HG03196 (cell line): ENCODE data around the gene CAMK2B.

Experiments used
- ATAC-seq: cut with Tn5 transposase; IDR thresholded peaks from one replicate; pipeline ENCODE4 v1.9.1; 2021; ENCODE audit not compliant: unreplicated experiment

CAMK2B gene

GRCh38 chr7:44287488-44288380, 37.7 kb downstream of the CAMK2B start:
- ATAC-seq = no peak

GRCh38 chr7:44286618-44287487, 38.5 kb downstream of the CAMK2B start:
- no peak for ATAC-seq

- no peak for ATAC-seq
Measured at GRCh38 chr7:44286182-44286617, 39.2 kb downstream of the CAMK2B start.

GRCh38 chr7:44285561-44285960, 39.8 kb downstream of the CAMK2B start:
- no peak for ATAC-seq

- no peak for ATAC-seq
Measured at GRCh38 chr7:44284881-44285541, 40.4 kb downstream of the CAMK2B start.

GRCh38 chr7:44284216-44284615, 41.2 kb downstream of the CAMK2B start:
- ATAC-seq = no peak

GRCh38 chr7:44283381-44284211, 41.8 kb downstream of the CAMK2B start:
- no peak for ATAC-seq

GRCh38 chr7:44282601-44283171, 42.7 kb downstream of the CAMK2B start:
- no peak for ATAC-seq

GRCh38 chr7:44281811-44282600, 43.4 kb downstream of the CAMK2B start:
- ATAC-seq = no peak

GRCh38 chr7:44280993-44281721, 44.2 kb downstream of the CAMK2B start:
- no peak for ATAC-seq

- ATAC-seq = no peak
Measured at GRCh38 chr7:44280636-44280992, 44.8 kb downstream of the CAMK2B start.

- no peak for ATAC-seq
Measured at GRCh38 chr7:44279731-44280505, 45.5 kb downstream of the CAMK2B start.

- no peak for ATAC-seq
Measured at GRCh38 chr7:44279286-44279685, 46.1 kb downstream of the CAMK2B start.

- ATAC-seq = no peak
Measured at GRCh38 chr7:44278451-44279161, 46.8 kb downstream of the CAMK2B start.

- no peak for ATAC-seq
Measured at GRCh38 chr7:44277851-44278250, 47.5 kb downstream of the CAMK2B start.

GRCh38 chr7:44277391-44277790, 48.0 kb downstream of the CAMK2B start:
- ATAC-seq = no peak

- ATAC-seq = no peak
Measured at GRCh38 chr7:44276571-44277221, 48.7 kb downstream of the CAMK2B start.
